NOMO-1 treated with dmso at 0.1 percent for 144 hours (cell line): ENCODE measurements around the gene PLG.
A peak's percentile ranks its signal among the peaks of the same experiment; 100 is the strongest.
"Not testable (repeated sequence)": the region's sequence is repeated elsewhere in the genome, so short reads cannot be mapped to it uniquely, and the experiment has no call there.

Experiments used
- DNase-seq: peaks from one replicate; lab custom pipeline; 2025; ENCODE audit not compliant: unreplicated experiment; lab: John Stamatoyannopoulos, UW

Gene PLG

GRCh38 chr6:160701918-160702680 is at the start of gene PLG:
PLG (plus strand) TSS chr6:160702244; CDS start chr6:160702305, 61 bp downstream.
- not testable (repeated sequence) for DNase-seq

DNA sequence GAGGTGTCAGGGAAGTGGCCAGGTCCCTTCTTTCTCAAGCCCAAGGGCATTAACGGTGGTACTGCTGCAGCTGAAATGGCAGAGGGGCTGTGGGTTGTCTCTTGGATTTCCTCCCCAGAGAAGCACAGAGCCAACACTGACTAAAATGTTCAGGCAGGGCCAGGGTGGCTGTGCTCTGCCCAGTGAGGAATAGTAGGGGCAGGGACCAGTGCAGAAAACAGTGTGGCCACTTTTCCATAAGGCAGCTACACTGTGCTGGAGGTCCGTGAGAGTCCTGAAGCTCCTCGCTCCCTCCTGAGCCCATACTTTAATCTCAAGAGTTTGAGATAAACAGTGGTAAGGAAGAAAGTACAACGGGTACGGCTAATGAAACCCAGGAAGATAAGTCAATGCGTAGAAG is 42.5 kb upstream of the PLG start:
- DNase-seq: no peak

- no peak for DNase-seq
These were observed 40.8 kb upstream of the PLG start for GRCh38 chr6:160661216-160661615.

DNA sequence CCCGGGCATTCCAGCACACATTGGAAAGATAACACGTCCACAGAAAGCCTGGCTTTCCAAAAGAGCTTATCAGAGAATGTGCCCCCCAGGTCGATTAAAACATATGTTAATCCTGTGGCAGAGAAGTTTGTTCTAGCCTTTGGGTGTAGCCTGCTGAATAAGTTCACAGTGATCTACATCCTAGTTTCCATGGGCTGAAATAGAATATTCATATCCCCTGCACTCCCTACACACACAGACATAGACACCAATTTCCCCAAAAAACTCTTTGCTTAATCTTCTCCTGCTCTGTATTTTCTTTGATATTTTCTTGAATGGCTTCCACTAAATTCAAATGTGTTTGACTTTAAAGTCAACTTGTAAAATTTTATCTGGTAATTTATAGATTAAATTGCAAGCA is 39.6 kb upstream of the PLG start:
- DNase-seq: no peak

GRCh38 chr6:160662842-160663241 is 39.2 kb upstream of the PLG start:
- no peak for DNase-seq

DNA sequence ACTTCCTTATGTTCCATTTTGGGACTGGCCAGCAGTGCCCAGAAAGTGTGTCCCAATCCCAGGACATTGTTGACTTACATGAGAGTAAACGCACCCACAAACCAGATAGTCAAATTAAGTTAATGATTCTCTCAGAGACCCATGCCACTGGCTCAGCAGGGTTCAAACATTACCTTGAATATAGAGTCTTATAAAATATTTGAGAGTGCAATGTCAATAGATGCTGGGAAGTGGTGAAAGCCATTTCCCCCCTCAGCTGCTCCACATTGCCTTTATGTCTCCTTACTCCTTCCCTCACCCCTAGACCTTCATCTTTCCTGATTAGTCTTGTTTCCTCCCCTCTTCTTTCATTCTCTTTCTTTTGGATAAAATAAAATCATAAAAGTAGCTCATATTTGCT is 37.8 kb upstream of the PLG start, which contains the start of gene LPA:
Gene LPA, minus strand, starts transcription at position 78 of the 400 bp plus-strand sequence. Its CDS starts 61 bp downstream, at position 17.
- not testable (repeated sequence) for DNase-seq

DNA sequence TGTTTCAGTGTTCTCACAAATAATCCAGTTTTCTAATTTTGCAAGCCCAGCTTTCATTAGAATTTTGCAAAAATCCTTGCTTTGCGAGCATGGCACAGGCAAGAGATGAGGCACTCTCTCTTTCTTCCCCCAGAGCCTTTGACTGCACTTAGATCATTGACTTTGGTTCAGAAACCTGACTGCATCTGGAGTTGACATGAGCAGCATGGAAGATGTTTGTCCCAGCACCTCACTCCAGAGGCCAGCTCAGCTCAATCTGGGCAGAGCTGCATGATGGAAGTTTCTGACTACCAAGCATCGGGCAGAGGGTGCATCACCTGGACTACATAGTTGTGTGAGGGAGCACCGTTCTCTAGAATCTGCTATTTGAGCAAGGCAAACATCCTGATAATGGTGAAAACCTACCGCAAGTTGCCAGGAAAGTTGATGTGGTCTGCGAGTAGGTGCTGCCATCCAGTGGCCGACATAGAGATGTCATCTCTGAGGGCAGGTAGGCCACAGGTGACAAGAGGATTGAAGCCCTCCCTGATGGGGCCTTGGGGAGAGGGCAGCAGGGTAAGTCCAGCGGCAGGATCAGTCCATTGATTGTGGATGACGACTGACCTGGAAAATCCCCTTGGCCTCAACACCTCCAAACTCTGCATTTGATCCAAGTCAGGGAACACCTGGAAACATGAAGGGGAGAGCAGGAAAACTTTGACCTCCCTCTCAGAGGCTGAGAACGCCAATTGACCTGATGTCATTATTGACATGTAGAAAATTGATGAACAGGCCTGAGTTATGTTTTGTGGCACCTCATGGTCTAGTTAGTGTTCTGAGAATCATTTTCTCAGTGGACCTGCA is 34.2 kb upstream of the PLG start:
- DNase-seq: peak; percentile 4

DNA sequence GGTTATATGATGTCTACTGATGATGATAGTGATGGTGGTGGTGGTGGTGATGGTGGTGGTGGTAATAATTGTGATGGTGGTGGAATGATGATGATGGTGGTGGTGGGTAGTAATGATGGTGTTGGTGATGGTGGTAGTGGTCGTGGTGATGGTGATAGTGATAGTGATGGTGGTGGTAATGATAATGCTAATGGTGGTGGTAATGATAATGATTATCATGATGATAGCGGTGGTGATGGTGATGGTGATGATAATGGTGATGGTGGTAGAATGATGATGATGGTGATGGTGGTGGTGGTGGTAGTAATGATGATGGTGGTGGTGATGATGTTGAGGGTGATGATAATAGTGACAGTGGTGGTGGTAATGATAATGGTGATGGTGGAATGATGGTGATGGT is 33.5 kb upstream of the PLG start:
- DNase-seq: no peak

DNA sequence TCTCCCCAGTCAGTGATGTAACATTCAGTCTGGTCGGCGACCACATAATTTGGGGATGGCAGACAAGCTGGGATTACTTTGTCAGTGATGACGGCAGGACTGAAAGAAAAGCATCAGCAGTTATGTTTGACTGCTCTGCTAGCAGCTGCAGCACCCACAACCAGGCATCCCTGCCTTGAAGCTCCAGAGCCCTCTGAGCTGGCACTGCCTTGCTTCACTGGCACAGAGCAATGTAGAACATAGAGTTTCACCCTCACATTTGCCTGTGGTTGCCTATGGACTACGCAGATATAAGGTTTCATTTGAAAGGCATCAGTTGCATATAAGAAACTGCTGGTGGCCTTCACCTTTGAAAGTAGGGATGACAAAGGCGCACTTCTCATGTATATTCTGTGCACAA is 25.6 kb upstream of the PLG start:
- DNase-seq: not testable (repeated sequence)

DNA sequence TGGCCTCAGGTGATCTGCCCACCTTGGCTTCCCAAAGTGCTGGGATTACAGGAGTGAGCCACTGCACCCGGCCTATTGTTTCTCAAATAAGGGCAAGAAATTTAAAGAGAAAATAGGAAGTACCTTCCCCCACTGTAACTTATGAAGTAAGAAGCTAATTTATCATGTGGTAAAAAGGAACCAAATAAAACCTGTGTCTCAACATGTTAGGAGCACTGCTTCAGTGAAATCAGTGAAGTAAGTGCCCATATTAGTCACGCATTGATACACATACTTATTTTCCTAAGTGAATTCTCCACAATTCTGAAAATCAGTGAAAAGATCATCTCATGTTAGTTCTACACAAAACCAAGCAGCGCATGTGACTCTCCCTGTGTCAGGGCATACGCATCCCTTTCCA is 23.8 kb upstream of the PLG start:
- peak; percentile 58 for DNase-seq

GRCh38 chr6:160678744-160679401 is 23.2 kb upstream of the PLG start:
- no peak for DNase-seq

DNA sequence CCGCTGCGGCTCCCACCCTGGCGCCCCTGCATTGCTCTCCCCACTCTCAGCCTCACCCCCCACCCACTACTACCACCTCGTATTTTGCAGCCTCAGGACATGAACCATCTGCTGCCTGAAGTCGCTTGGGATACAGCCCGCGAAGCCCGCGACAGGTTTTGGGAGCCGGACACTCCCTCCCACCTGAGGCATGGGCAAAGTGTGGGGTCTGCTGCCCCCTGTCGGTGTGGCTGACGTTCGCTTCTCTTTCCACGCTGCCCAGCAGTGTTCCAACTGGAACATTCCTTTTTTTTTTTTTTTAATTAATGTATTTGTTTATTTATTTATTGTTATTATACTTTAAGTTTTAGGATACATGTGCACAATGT is 22.7 kb upstream of the PLG start:
- DNase-seq: no peak

DNA sequence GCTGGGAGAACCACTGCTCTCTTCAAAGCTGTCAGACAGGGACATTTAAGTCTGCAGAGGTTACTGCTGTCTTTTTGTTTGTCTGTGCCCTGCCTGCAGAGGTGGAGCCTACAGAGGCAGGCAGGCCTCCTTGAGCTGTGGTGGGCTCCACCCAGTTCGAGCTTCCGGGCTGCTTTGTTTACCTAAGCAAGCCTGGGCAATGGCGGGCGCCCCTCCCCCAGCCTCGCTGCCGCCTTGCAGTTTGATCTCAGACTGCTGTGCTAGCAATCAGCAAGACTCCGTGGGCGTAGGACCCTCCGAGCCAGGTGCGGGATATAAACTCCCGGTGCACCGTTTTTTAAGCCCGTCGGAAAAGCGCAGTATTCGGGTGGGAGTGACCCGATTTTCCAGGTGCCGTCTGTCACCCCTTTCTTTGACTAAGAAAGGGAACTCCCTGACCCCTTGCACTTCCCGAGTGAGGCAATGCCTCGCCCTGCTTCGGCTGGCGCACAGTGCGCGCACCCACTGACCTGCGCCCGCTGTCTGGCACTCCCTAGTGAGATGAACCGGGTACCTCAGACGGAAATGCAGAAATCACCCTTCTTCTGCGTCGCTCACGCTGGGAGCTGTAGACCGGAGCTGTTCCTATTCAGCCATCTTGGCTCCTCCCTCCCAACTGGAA is 16.8 kb upstream of the PLG start:
- not testable (repeated sequence) for DNase-seq

GRCh38 chr6:160685762-160686450 is 16.1 kb upstream of the PLG start:
- DNase-seq: no peak

GRCh38 chr6:160690458-160690857 is 11.6 kb upstream of the PLG start:
- no peak for DNase-seq

GRCh38 chr6:160691617-160692016 is 10.4 kb upstream of the PLG start:
- no peak for DNase-seq

GRCh38 chr6:160692369-160692959 is 9.6 kb upstream of the PLG start:
- DNase-seq: no peak

DNA sequence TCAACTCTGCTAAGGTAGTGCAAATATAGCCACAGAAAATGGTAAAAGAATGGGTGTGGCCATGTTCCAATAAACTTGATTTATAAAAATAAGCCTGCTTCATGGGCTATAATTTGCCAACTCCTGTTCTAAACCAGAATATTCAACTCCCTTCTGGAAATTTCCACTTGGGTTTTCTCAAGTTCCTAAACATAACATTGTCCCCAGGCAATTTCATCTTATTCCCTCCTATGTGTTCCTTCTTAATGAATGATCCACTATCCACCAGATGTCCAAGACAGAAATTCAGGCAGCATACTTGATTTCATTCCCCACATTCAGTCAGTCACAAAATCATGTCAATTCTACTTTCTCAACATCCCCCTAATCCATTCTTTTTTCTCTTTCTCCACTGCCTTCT is 7.0 kb upstream of the PLG start:
- DNase-seq: not testable (repeated sequence)

GRCh38 chr6:160695622-160696021 is 6.4 kb upstream of the PLG start:
- DNase-seq: not testable (repeated sequence)

DNA sequence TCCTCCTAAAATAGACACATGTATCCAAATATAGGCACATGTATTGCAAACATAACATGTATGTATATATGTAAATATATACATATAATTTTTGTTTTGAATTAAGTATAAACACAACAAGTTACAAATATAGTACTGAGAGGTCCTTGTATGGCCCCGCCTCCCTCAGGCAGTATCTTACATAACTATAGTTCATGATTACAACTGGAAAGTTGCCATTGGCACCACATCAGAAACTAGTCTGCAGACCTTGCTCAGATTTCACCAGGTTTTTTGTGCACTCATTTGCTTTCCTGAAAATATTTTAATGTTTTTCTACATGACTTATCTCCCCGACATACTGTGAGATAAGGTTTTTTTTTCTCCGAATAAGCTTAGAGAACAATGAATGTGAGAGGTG is 5.2 kb upstream of the PLG start:
- not testable (repeated sequence) for DNase-seq
